Fibroblast of lung (primary cell): ENCODE measurements around the gene SDHA.
"Not testable (repeated sequence)": the region's sequence is repeated elsewhere in the genome, so short reads cannot be mapped to it uniquely, and the experiment has no call there.

Experiments
- CTCF ChIP-seq, 2 donors: IDR thresholded peaks in 1 of 2; conservative IDR thresholded peaks in 1 of 2; 1 replicate in 1 of 2; 2 replicates in 1 of 2; pipeline ENCODE4 v1.5.1; 2011 to 2012; ENCODE audit warnings: low read length in 2 of 2, control low read depth in 1 of 2, inconsistent platforms in 1 of 2, low read depth in 1 of 2, mild to moderate bottlenecking in 1 of 2
- EZH2 ChIP-seq: IDR thresholded peaks from 2 replicates; pipeline ENCODE4 v1.5.1; 2012; ENCODE audit warnings: low read length, control low read depth, mild to moderate bottlenecking; ENCODE audit errors: missing control alignments

- TF ChIP-seq CTCF (conservative IDR thresholded peaks at IDR 0.05 in 1 of 2, IDR thresholded peaks at IDR 0.05 in 1 of 2; ENCODE audit: low read depth in 1 of 2, low read length in 2 of 2); EZH2: not testable (repeated sequence)
Measured at GRCh38 chr5:302416-302815, 84.3 kb downstream of the SDHA start.
